Measurements from ENCODE around the gene ZBTB46.
"Not testable (repeated sequence)": the region's sequence is repeated elsewhere in the genome, so short reads cannot be mapped to it uniquely, and the experiment has no call there.

Gene ZBTB46, protein sequence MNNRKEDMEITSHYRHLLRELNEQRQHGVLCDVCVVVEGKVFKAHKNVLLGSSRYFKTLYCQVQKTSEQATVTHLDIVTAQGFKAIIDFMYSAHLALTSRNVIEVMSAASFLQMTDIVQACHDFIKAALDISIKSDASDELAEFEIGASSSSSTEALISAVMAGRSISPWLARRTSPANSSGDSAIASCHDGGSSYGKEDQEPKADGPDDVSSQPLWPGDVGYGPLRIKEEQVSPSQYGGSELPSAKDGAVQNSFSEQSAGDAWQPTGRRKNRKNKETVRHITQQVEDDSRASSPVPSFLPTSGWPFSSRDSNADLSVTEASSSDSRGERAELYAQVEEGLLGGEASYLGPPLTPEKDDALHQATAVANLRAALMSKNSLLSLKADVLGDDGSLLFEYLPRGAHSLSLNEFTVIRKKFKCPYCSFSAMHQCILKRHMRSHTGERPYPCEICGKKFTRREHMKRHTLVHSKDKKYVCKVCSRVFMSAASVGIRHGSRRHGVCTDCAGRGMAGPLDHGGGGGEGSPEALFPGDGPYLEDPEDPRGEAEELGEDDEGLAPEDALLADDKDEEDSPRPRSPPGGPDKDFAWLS

GRCh38 chr20:63830841-63831588 lies at the start of gene ZBTB46:
Gene ZBTB46, minus strand, starts transcription at chr20:63831264. Its CDS starts 40,507 bp downstream, at chr20:63790757.
- DNase-seq (ENCODE audit: low read depth in 2 of 2): no peak

DNA sequence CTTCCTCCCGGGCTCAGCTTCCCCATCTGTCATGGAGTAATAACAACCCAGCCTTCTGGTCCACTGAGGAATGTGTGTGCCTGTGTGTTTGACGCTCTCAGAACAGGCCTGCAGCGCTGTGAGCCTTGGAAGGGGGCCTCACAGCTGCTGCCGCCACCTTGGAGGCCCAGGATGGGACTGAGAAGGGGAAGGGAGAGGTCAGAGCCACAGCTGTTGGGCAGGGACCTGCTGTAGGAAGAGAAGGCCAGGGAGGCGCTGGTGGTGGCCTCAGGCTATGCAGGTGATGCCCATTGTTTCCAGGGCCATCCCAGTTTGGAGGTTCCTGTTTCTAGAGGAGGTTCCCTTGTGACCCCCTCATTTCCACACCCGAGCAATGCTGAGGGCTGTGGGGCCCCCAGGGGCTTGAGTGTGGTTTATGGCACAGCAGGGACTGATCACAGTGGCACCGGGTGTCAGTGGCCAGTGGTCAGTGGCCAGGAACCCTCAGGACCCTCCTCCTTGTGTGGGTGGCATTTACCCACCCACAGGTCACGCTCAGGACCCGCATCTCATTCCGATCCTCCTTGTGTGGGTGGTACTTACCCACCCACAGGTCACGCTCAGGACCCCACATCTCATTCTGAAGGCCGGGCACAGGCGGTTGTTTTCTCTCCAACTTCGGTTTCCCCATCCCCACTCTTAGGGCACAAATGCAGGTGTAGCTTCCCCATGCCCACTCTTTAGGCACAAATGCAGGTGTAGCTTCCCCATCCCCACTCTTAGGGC lies 48.0 kb upstream of the ZBTB46 start:
- no peak for DNase-seq (ENCODE audit: low read depth in 2 of 2)

- no peak for DNase-seq (ENCODE audit: low read depth in 2 of 2)
These were observed 46.8 kb upstream of the ZBTB46 start for GRCh38 chr20:63877755-63878470.

- no peak for DNase-seq (ENCODE audit: low read depth in 2 of 2)
These were observed 45.5 kb upstream of the ZBTB46 start for GRCh38 chr20:63876489-63877036.

DNA sequence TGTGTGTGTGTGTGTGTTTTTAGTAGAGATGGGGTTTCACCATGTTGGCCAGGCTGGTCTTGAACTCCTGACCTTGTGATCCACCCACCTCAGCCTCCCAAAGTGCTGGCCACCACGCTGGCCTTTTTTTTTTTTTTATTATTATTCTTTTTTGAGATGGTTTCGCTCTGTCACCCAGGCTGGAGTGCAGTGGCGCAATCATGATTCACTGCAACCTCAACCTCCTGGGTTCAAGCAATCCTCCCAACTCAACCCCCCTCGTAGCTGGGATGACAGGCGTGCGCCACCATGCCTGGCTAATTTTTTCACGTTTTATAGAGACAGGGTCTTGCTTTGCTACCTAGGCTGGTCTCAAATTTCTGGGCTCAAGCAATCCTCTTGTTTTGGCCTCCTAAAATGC lies 43.2 kb upstream of the ZBTB46 start:
- DNase-seq (ENCODE audit: low read depth in 2 of 2): not testable (repeated sequence)

DNA sequence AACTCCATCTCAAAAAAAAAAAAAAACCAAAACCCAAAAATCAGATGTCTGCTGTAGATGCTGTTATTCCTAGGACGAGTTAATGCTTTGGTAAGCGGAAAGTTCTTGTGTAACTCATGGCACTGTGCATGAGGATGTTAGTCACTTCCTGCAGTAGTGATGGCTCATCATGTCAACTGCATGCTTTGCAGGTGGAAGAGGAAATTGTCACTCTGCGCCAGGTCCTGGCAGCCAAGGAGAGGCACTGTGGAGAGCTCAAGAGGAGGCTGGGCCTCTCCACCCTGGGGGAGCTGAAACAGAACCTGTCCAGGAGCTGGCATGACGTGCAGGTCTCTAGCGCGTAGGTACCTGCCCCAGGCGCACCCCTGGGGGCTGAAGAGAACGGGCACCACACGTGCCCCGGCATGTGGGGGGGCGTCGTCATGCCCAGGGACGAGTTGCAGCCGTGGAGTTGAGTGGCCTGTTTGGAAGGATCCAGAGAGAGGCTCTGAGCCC lies 42.5 kb upstream of the ZBTB46 start:
- DNase-seq (ENCODE audit: low read depth in 2 of 2): no peak

- DNase-seq (ENCODE audit: low read depth in 2 of 2): no peak
These were observed 37.2 kb upstream of the ZBTB46 start for GRCh38 chr20:63868264-63868663.

DNA sequence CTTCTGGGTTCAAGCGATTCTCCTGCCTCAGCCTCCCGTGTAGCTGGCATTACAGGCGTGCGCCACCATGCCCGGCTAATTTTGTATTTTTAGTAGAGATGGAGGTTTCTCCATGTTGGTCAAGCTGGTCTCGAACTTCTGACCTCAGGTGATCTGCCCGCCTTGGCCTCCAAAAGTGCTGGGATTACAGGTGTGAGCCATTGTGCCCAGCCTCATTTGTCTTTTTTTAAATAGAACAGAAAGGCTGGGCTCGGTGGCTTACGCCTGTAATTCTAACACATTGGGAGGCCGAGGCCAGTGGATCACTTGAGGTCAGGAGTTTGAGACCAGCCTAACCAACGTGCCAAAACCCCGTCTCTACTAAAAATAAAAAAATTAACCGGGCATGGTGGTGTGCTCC lies 36.0 kb upstream of the ZBTB46 start:
- not testable (repeated sequence) for DNase-seq (ENCODE audit: low read depth in 2 of 2)

DNA sequence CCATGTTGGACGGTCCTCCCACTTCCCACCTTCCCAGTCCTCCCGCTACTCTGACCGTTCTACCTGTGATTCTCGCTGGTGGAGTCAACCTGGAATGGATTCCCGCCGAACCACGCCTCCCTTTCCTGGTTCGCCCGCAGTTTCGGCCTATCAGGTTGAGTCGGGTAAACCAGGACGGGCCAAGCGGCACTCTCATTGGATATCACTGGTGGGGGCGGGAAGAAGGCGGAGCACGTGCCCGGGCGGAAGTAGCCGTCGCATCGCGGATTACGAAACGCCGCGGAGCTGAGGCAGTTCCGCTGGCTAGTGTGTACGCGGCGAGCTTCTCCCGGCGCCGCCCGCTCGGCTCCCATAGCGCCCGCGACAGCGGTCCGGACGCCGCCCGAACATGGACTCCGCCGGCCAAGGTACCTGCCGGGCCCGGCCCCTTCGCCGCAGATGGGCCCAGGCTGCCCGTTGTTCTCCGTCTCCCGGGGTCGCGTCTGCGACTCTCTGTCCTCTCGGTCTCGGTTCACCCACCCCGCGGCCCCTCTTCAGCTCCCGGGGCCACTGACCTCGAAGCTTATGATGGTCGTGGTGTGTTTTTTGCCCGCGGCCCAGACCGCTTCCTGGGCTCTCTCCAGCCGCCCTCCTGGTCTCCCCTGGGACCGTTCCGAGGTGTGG lies 34.0 kb upstream of the ZBTB46 start, which contains the start of gene TPD52L2:
TPD52L2 (plus strand) TSS at position 293 of the 663 bp plus-strand sequence; CDS start at position 389, 96 bp downstream.
- peak; percentile 91 to 93 for DNase-seq (ENCODE audit: low read depth in 2 of 2)

- no peak for DNase-seq (ENCODE audit: low read depth in 2 of 2)
These were observed 33.5 kb upstream of the ZBTB46 start for GRCh38 chr20:63864545-63864977.

DNA sequence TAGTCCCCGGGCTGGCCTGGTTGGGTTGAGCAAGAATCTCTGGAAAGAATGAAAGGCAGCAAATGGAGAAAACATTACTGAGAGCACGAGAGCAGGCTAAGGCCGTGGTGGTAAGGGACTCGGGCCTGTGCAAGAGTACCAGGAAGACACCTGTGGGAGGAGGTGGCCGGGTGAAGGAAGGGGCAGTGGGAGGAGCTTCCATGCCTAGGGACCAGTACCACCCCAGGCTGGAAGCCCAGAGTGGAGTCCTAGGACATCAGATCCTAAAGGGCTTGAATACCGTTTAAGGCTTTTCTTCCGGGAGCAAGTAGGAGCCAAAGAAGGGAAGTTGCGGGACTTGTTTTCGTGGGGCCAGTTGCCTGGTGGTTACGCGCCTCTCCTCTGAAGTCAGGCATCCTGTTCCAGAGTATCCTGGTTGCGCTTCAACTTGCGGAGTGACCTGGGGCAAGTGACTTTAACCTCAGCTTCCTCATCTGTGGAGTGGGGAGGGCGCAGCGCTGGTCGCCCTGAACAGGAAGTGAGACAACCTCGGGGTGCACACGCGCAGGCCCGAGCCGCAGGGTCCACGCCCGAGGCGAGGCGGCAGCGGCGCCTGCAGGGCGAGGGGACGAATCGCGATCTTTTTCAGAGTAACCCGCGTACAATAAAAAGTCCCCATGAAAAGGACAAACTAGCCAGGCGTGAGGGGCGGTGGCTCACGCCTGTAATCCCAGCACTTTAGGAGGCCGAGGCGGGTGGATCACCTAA lies 32.9 kb upstream of the ZBTB46 start:
- DNase-seq (ENCODE audit: low read depth in 2 of 2): peak; percentile 40 to 52

DNA sequence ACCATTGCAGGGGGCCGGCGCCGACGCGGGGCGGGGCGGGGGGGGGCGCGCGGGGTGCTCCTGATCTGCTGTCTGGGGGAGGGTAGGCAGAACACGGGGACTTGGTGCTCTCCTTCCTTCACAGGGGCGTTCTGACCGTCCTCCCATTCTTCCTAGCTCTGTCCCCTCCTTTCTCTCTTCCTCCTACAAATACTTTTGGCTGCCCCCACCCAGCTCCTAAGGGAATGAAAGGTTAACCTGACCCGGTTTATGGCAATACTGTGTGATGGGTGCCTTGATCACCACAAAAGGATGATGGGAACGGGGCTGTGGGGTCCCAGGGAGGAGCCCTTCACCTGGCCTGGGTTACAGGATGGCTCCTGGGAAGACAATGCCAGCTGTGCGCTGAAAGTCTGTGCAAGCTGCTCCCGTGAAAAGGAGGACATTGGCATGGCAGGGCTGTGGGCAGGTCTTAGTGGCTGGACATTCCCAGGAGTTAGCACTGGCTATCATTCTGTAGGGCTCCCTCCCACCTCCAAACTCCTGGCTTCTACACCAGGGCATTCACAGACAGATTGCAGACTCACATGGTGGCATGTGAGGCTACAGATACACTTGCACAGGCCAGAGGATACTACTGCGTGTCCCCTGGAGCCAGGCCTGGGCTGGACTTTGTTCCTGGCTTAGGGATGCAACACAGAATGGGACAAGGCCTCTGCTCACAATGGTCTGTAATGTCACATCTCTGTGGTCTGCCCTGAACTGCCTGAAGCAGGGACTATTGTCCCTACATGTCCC lies 32.1 kb upstream of the ZBTB46 start:
- no peak for DNase-seq (ENCODE audit: low read depth in 2 of 2)

DNA sequence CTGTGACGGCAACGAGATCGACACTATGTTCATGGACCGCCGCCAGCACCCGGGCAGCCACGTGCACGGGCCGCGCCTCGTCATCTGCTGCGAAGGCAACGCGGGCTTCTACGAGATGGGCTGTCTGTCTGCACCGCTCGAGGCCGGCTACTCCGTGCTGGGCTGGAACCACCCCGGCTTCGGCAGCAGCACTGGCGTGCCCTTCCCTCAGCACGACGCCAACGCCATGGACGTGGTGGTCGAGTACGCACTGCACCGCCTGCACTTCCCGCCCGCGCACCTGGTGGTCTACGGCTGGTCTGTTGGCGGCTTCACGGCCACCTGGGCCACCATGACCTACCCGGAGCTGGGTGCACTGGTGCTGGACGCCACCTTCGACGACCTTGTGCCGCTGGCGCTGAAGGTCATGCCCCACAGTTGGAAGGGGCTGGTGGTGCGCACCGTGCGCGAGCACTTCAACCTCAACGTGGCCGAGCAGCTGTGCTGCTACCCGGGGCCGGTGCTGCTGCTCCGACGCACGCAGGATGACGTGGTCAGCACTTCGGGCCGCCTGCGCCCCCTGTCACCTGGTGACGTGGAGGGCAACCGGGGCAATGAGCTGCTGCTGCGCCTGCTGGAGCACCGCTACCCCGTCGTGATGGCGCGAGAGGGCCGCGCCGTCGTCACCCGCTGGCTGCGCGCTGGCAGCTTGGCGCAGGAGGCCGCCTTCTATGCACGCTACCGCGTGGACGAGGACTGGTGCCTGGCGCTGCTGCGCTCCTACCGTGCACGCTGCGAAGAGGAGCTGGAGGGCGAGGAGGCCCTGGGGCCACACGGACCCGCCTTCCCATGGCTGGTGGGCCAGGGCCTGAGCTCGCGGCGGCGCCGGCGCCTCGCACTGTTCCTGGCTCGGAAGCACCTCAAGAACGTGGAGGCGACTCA lies 31.2 kb upstream of the ZBTB46 start:
- DNase-seq (ENCODE audit: low read depth in 2 of 2): no peak

DNA sequence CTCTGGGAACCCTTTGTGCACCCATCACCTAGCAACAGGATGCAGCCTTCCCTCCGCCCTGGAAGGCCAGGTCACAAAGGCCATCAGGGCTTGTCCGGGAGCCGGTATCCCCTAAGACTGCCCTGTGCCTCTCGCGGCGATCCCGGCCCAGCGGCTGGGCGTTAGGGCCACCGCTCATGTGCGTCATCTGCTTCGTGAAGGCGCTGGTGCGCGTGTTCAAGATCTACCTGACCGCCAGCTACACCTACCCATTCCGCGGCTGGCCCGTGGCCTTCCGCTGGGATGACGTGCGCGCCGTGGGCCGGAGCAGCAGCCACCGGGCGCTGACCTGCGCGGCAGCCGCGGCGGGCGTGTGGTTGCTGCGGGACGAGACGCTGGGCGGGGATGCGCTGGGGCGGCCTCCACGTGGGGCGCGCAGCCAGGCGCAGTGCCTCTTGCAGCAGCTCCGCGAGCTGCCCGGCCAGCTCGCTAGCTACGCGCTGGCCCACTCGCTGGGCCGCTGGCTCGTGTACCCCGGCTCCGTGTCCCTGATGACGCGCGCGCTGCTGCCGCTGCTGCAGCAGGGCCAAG lies 30.4 kb upstream of the ZBTB46 start, which contains the start of gene ABHD16B:
ABHD16B (plus strand) TSS at position 134 of the 570 bp plus-strand sequence; CDS start at position 177, 43 bp downstream.
- DNase-seq (ENCODE audit: low read depth in 2 of 2): no peak

GRCh38 chr20:63860325-63861051 lies 29.4 kb upstream of the ZBTB46 start:
- no peak for DNase-seq (ENCODE audit: low read depth in 2 of 2)

DNA sequence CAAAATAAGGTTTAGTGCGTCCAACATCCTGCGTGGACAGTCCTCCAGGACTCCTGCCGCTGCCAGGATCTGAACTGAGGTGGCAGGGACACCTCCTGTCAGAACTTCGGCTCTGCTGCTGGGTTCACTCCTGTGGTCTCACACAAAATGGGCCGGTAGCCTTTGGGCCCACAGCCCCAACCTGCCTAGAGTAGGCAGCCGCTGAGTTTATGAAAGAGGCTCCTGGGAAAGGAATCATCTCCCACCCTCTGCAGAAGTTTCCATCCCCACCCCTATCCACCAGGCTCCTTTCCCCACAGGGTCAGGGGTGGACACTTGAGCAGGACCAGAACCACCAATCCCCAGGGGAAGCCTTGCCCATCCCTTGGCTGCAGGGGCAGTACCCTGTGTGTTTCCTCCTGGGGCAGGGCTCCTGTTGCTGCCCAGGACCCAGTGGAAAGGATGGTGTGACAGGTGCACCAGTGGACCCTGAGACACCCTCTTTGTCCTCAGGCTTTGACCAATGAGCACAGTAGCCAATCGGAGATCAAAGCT lies 28.2 kb upstream of the ZBTB46 start:
- DNase-seq (ENCODE audit: low read depth in 2 of 2): no peak
